B cell (primary cell): Measurements from ENCODE around the gene PTPN4. TPM values are rescaled to one million over a fixed set of nuclear protein-coding genes. Genes with fewer than 3 reads are reported as not detected.

Source experiments
- ATAC-seq: fragments of 200-7000 bp; cut with Tn5 transposase; one replicate; pipeline ENCODE4 v1.10.0; 2021; ENCODE audit warnings: low read depth, mild to moderate bottlenecking, moderate number of reproducible peaks, moderate library complexity
- CTCF ChIA-PET: fragments of 350-600 bp; sonication (Branson Sonifier 250); formaldehyde crosslinking; loops from one replicate; lab custom pipeline; 2021; ENCODE audit warnings: antibody characterized with exemption, inconsistent platforms; lab: Charles Lee
- POLR2A ChIA-PET: fragments of 350-600 bp; sonication (Branson Sonifier 250); formaldehyde crosslinking; loops from one replicate; lab custom pipeline; 2021; ENCODE audit warnings: antibody characterized with exemption; lab: Charles Lee
- DNase-seq: peaks from one replicate; pipeline ENCODE4 v3.0.0; 2013
- H2AFZ ChIP-seq: 2 replicates; pipeline ENCODE4 v1.6.1; 2012; ENCODE audit warnings: mild to moderate bottlenecking, low read depth, low read length; ENCODE audit not compliant: insufficient read depth, poor library complexity, severe bottlenecking
- H3K27ac ChIP-seq, 2 donors: 1 replicate in 1 of 2; 2 replicates in 1 of 2; pipeline ENCODE4 v1.5.1; 2012 to 2013; ENCODE audit warnings: low read length in 2 of 2, mild to moderate bottlenecking in 2 of 2, moderate library complexity in 1 of 2
- H3K27me3 ChIP-seq, 4 experiments: fragments of 200-600 bp in 1 of 4; sonication (generic) in 1 of 4; replicated peaks in 1 of 4; 1 replicate in 2 of 4; 2 replicates in 2 of 4; pipeline versions ENCODE4 v1.6.1 to v1.7.0; 2013 to 2016; ENCODE audit warnings: low read length in 3 of 4, mild to moderate bottlenecking in 2 of 4, mixed read lengths in 1 of 4, moderate library complexity in 1 of 4; ENCODE audit not compliant: insufficient read depth in 4 of 4, control insufficient read depth in 3 of 4; ENCODE audit errors: control extremely low read depth in 1 of 4
- H3K36me3 ChIP-seq, 2 experiments: replicated peaks in 1 of 2; 1 replicate in 1 of 2; 2 replicates in 1 of 2; pipeline versions ENCODE4 v1.6.1 to v1.7.1; 2013; ENCODE audit warnings: low read length in 1 of 2; ENCODE audit not compliant: insufficient read depth in 2 of 2, control insufficient read depth in 1 of 2; ENCODE audit errors: control extremely low read depth in 1 of 2, extremely low read depth in 1 of 2
- H3K4me1 ChIP-seq, 2 donors: fragments of 200-600 bp in 1 of 2; sonication (generic) in 1 of 2; 1 replicate in 1 of 2; 2 replicates in 1 of 2; pipeline versions ENCODE4 v1.5.1 to v1.6.1; 2013 to 2017; ENCODE audit warnings: low read length in 2 of 2; ENCODE audit not compliant: control insufficient read depth in 2 of 2, insufficient read depth in 2 of 2
- H3K4me2 ChIP-seq: replicated peaks from 2 replicates; pipeline ENCODE3; 2012; ENCODE audit warnings: mild to moderate bottlenecking, low read depth, low read length; ENCODE audit not compliant: poor library complexity, severe bottlenecking
- H3K4me3 ChIP-seq, 5 experiments: fragments of 200-600 bp in 1 of 5; sonication (generic) in 1 of 5; 1 replicate in 3 of 5; 2 replicates in 2 of 5; pipeline versions ENCODE4 v1.5.1 to v1.7.0; 2011 to 2016; ENCODE audit warnings: low read length in 4 of 5, mild to moderate bottlenecking in 4 of 5, low read depth in 2 of 5, control low read depth in 1 of 5, moderate library complexity in 1 of 5; ENCODE audit not compliant: insufficient read depth in 1 of 5; ENCODE audit errors: control extremely low read depth in 1 of 5, extremely low read depth in 1 of 5
- H3K79me2 ChIP-seq: fragments of 200-600 bp; sonication (generic); one replicate; pipeline ENCODE4 v1.6.0; 2016; ENCODE audit warnings: low read length; ENCODE audit not compliant: control insufficient read depth, insufficient read depth
- H3K9ac ChIP-seq: fragments of 200-600 bp; sonication (generic); 2 replicates; pipeline ENCODE4 v1.6.1; 2017; ENCODE audit warnings: mild to moderate bottlenecking, low read length, moderate library complexity
- H3K9me3 ChIP-seq, 3 donors: one replicate each; pipeline versions ENCODE4 v1.6.1 to v1.7.1; 2013; ENCODE audit warnings: low read length in 2 of 3; ENCODE audit not compliant: control insufficient read depth in 2 of 3, insufficient read depth in 1 of 3; ENCODE audit errors: control extremely low read depth in 1 of 3
- H4K20me1 ChIP-seq: 2 replicates; pipeline ENCODE4 v1.6.0; 2012; ENCODE audit warnings: mild to moderate bottlenecking, low read length; ENCODE audit not compliant: insufficient read depth, control insufficient read depth, poor library complexity, severe bottlenecking
- H3K27ac Mint-ChIP-seq: one replicate; pipeline ENCODE4 v1.8.0; 2021; ENCODE audit warnings: mixed read lengths
- H3K27me3 Mint-ChIP-seq: one replicate; pipeline ENCODE4 v1.8.0; 2021; ENCODE audit warnings: mixed read lengths
- H3K4me1 Mint-ChIP-seq: one replicate; pipeline ENCODE4 v1.8.0; 2021; ENCODE audit warnings: mixed read lengths
- H3K4me3 Mint-ChIP-seq: one replicate; pipeline ENCODE4 v1.8.0; 2021; ENCODE audit warnings: mixed read lengths
- H3K9me3 Mint-ChIP-seq: one replicate; pipeline ENCODE4 v1.8.0; 2022; ENCODE audit warnings: mixed read lengths; ENCODE audit not compliant: insufficient read depth
- EZH2 ChIP-seq: IDR thresholded peaks from 2 replicates; pipeline ENCODE4 v1.6.1; 2012; ENCODE audit warnings: borderline replicate concordance, low read depth, mild to moderate bottlenecking, moderate library complexity, low read length; ENCODE audit not compliant: insufficient read depth, poor library complexity, severe bottlenecking
- WGBS: methylation state at CpG from one replicate; pipeline ENCODE4 v1.1.5; 2013; ENCODE audit warnings: missing lambda C conversion rate; ENCODE audit not compliant: insufficient coverage; 5-methylcytosine and 5-hydroxymethylcytosine counted together
- intact Hi-C: fragments of 100-400 bp; cut with micrococcal nuclease; formaldehyde crosslinking; loops from one replicate; pipeline ENCODE4 v1.10.0; 2022
- polyA plus RNA-seq: library from polyadenylated mRNA; depleted of rRNA; stranded (reverse); fragments of >200 nt; gene quantifications from 2 replicates; pipeline ENCODE4 v1.2.3, GENCODE V29; 2012
- total RNA-seq, 2 donors: library from RNA; stranded (reverse); fragments of 120-200 nt in 1 of 2; gene quantifications; 1 replicate in 1 of 2; 2 replicates in 1 of 2; pipeline versions ENCODE4 v1.2.3 to v1.2.4, GENCODE V29; 2013 to 2022
- TF ChIP-seq, protein P1 (sequence below): fragments of 200-600 bp; IDR thresholded peaks from one replicate; pipeline ENCODE4 v1.8.0; 2022; ENCODE audit warnings: antibody characterized with exemption, mild to moderate bottlenecking

Gene PTPN4
- total and polyA plus RNA-seq, 2 donors (not counting 1 experiment from before 2014, with no cell fraction given), result 12.6 to 54.8 TPM

GRCh38 chr2:119818792-119819191, 59.1 kb downstream of the PTPN4 start:
- no peaks in the 10 kb centered on the region for H3K27me3 Mint-ChIP-seq
- Histone ChIP-seq H4K20me1 (no peaks in the 10 kb centered on the region), H3K27ac (no peak overlapping the region), H3K9ac (no peak overlapping the region), H2AFZ (no peak overlapping the region), H3K4me3 (no peak overlapping the region), H3K79me2 (peaks cover 30% of the 10 kb centered on the region), H3K4me2 (no peak overlapping the region), H3K36me3 (peaks cover 0 to 12% of the 10 kb centered on the region in 2 experiments), H3K27me3 (no peaks in the 10 kb centered on the region), H3K4me1 (no peaks in the 10 kb centered on the region), H3K9me3 (peaks cover 0 to 6% (median 2%) of the 10 kb centered on the region in 3 donors)
- ChIA-PET CTCF (interaction anchor here (0.9 to 1.2 kb wide), 3 partner anchors 64 to 356 kb away, joined by 3 to 6 read pairs (median 3); no protein-coding TSS in a partner anchor), POLR2A (no interaction called here)
- TF ChIP-seq, protein P1, sequence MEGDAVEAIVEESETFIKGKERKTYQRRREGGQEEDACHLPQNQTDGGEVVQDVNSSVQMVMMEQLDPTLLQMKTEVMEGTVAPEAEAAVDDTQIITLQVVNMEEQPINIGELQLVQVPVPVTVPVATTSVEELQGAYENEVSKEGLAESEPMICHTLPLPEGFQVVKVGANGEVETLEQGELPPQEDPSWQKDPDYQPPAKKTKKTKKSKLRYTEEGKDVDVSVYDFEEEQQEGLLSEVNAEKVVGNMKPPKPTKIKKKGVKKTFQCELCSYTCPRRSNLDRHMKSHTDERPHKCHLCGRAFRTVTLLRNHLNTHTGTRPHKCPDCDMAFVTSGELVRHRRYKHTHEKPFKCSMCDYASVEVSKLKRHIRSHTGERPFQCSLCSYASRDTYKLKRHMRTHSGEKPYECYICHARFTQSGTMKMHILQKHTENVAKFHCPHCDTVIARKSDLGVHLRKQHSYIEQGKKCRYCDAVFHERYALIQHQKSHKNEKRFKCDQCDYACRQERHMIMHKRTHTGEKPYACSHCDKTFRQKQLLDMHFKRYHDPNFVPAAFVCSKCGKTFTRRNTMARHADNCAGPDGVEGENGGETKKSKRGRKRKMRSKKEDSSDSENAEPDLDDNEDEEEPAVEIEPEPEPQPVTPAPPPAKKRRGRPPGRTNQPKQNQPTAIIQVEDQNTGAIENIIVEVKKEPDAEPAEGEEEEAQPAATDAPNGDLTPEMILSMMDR, result no peak
- TF ChIP-seq EZH2, result no peak
- DNase-seq (no peak), ATAC-seq (no peak)
- H3K9me3 Mint-ChIP-seq, result peaks cover 5% of the 10 kb centered on the region
- intact Hi-C loops, result no loop called here
- no CpG with 5 or more reads among the region's 2 CpGs for WGBS
- H3K4me3 Mint-ChIP-seq, result no peak overlapping the region
- peaks cover 14% of the 10 kb centered on the region for H3K4me1 Mint-ChIP-seq
- H3K27ac Mint-ChIP-seq, result no peak overlapping the region

- H3K79me2 ChIP-seq, result peaks cover 33% of the 10 kb centered on the region
- peaks cover 0 to 12% of the 10 kb centered on the region in 2 experiments for H3K36me3 ChIP-seq
- no peak overlapping the region for H3K4me2 ChIP-seq
- H2AFZ ChIP-seq, result no peak overlapping the region
- peaks cover 11% of the 10 kb centered on the region for H3K4me1 Mint-ChIP-seq
- WGBS, result 96% methylated on average over 4 of the region's 6 CpGs
- H4K20me1 ChIP-seq, result no peaks in the 10 kb centered on the region
- H3K4me1 ChIP-seq, result no peaks in the 10 kb centered on the region
- peaks cover 0 to 6% (median 2%) of the 10 kb centered on the region in 3 donors for H3K9me3 ChIP-seq
- no peak for ATAC-seq
- TF ChIP-seq EZH2, result no peak
- TF ChIP-seq, protein P1, result no peak
- H3K27me3 Mint-ChIP-seq, result no peaks in the 10 kb centered on the region
- H3K9ac ChIP-seq, result no peak overlapping the region
- ChIA-PET POLR2A (interaction anchor here (1.2 kb wide), 1 partner anchor 59 kb away, joined by 4 read pairs; no protein-coding TSS in a partner anchor), CTCF (interaction anchor here (1.0 to 1.1 kb wide), 2 partner anchors 66 to 117 kb away, joined by 3 to 7 read pairs; no protein-coding TSS in a partner anchor)
- intact Hi-C loops, result no loop called here
- no peak overlapping the region for H3K27ac ChIP-seq
- H3K4me3 ChIP-seq, result no peak overlapping the region
- H3K9me3 Mint-ChIP-seq, result peaks cover 5% of the 10 kb centered on the region
- no peaks in the 10 kb centered on the region for H3K27me3 ChIP-seq
- H3K4me3 Mint-ChIP-seq, result no peak overlapping the region
- no peak overlapping the region for H3K27ac Mint-ChIP-seq
- no peak for DNase-seq
Measured at GRCh38 chr2:119819846-119820245, 60.1 kb downstream of the PTPN4 start.
